Measurements from ENCODE around the gene RALGAPB.

- TF ChIP-seq CTCF (IDR thresholded peaks at IDR 0.05) (no peak), POLR2A (IDR thresholded peaks at IDR 0.05) (no peak)
Observed at GRCh38 chr20:38579219-38579910, 106.7 kb downstream of the RALGAPB start.

All from body of pancreas (tissue), 4 donors.